Tibial nerve (tissue), 4 donors: Measurements from ENCODE around the gene PRKACB.

Experiments used
- EP300 ChIP-seq, 2 donors: sonication (generic); formaldehyde crosslinking; IDR thresholded peaks; one replicate each; pipeline ENCODE4 v1.6.1; 2017; ENCODE audit warnings: antibody characterized with exemption in 2 of 2, mild to moderate bottlenecking in 1 of 2
- POLR2A ChIP-seq, 2 donors: fragments of 450-650 bp; IDR thresholded peaks; one replicate each; pipeline ENCODE4 v1.6.1; 2017; ENCODE audit warnings: antibody characterized with exemption in 2 of 2, mild to moderate bottlenecking in 2 of 2, moderate library complexity in 2 of 2
- TF ChIP-seq, protein P1 (sequence below), 5 experiments: fragments of 200-600 bp in 3 of 5; fragments of 450-650 bp in 2 of 5; sonication (generic) in 3 of 5; IDR thresholded peaks; one replicate each; pipeline ENCODE4 v1.5.1; 2016 to 2019; ENCODE audit warnings: antibody characterized with exemption in 5 of 5, mild to moderate bottlenecking in 3 of 5, moderate library complexity in 2 of 5

GRCh38 chr1:84214115-84214956, 70.3 kb downstream of the PRKACB start:
- TF ChIP-seq, protein P1, sequence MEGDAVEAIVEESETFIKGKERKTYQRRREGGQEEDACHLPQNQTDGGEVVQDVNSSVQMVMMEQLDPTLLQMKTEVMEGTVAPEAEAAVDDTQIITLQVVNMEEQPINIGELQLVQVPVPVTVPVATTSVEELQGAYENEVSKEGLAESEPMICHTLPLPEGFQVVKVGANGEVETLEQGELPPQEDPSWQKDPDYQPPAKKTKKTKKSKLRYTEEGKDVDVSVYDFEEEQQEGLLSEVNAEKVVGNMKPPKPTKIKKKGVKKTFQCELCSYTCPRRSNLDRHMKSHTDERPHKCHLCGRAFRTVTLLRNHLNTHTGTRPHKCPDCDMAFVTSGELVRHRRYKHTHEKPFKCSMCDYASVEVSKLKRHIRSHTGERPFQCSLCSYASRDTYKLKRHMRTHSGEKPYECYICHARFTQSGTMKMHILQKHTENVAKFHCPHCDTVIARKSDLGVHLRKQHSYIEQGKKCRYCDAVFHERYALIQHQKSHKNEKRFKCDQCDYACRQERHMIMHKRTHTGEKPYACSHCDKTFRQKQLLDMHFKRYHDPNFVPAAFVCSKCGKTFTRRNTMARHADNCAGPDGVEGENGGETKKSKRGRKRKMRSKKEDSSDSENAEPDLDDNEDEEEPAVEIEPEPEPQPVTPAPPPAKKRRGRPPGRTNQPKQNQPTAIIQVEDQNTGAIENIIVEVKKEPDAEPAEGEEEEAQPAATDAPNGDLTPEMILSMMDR (IDR thresholded peaks at IDR 0.05): no peak
- TF ChIP-seq POLR2A (IDR thresholded peaks at IDR 0.05) (no peak), EP300 (IDR thresholded peaks at IDR 0.05) (no peak)
